Neuronal stem cell (in vitro differentiated cells): ENCODE measurements around the gene TBCC.
A peak's percentile ranks its signal among the peaks of the same experiment; 100 is the strongest.

Experiments
- DNase-seq: peaks from one replicate; pipeline ENCODE4 v3.0.0-alpha.2; 2013; ENCODE audit warnings: low spot score
- H2AFZ ChIP-seq: one replicate; pipeline ENCODE4 v1.6.1; 2013; ENCODE audit warnings: mild to moderate bottlenecking, low read length, inconsistent platforms
- H2AK5ac ChIP-seq: 2 replicates; pipeline ENCODE4 v1.6.1; 2013; ENCODE audit warnings: low read depth, mild to moderate bottlenecking, inconsistent platforms, low read length, moderate library complexity, mixed read lengths
- H2BK120ac ChIP-seq: 2 replicates; pipeline ENCODE4 v1.6.1; 2013; ENCODE audit warnings: low read depth, mild to moderate bottlenecking, inconsistent platforms, low read length, moderate library complexity, mixed read lengths
- H2BK12ac ChIP-seq: one replicate; pipeline ENCODE4 v1.6.1; 2013; ENCODE audit warnings: low read length, inconsistent platforms
- H2BK15ac ChIP-seq: 2 replicates; pipeline ENCODE4 v1.6.1; 2013; ENCODE audit warnings: mild to moderate bottlenecking, low read length, inconsistent platforms, mixed read lengths
- H2BK5ac ChIP-seq: one replicate; pipeline ENCODE4 v1.6.1; 2013; ENCODE audit warnings: inconsistent platforms, mild to moderate bottlenecking, low read length, moderate library complexity
- H3K14ac ChIP-seq: one replicate; pipeline ENCODE4 v1.6.1; 2013; ENCODE audit warnings: low read length, inconsistent platforms
- H3K18ac ChIP-seq: 2 replicates; pipeline ENCODE4 v1.6.1; 2013; ENCODE audit warnings: low read length, inconsistent platforms
- H3K23ac ChIP-seq: 2 replicates; pipeline ENCODE4 v1.6.1; 2013; ENCODE audit warnings: low read depth, mild to moderate bottlenecking, mixed read lengths, low read length, inconsistent platforms; ENCODE audit not compliant: poor library complexity
- H3K27ac ChIP-seq: replicated peaks from 3 replicates; pipeline ENCODE4 v1.5.1; 2013; ENCODE audit warnings: low read length, inconsistent platforms
- H3K27me3 ChIP-seq, 3 experiments: 2 replicates each; pipeline ENCODE4 v1.6.1; 2013; ENCODE audit warnings: low read length in 3 of 3, mild to moderate bottlenecking in 2 of 3, inconsistent platforms in 1 of 3, low read depth in 1 of 3, mixed read lengths in 1 of 3, moderate library complexity in 1 of 3; ENCODE audit not compliant: control insufficient read depth in 3 of 3, insufficient read depth in 3 of 3
- H3K36me3 ChIP-seq, 2 donors: replicated peaks in 1 of 2; 2 replicates each; pipeline ENCODE4 v1.6.1; 2013; ENCODE audit warnings: low read length in 2 of 2; ENCODE audit not compliant: control insufficient read depth in 2 of 2, insufficient read depth in 2 of 2
- H3K4ac ChIP-seq: 2 replicates; pipeline ENCODE4 v1.6.1; 2013; ENCODE audit warnings: inconsistent platforms, mild to moderate bottlenecking, low read length, moderate library complexity
- H3K4me1 ChIP-seq, 2 donors: 1 replicate in 1 of 2; 2 replicates in 1 of 2; pipeline ENCODE4 v1.6.1; 2013; ENCODE audit warnings: low read length in 2 of 2, low read depth in 1 of 2; ENCODE audit not compliant: control insufficient read depth in 2 of 2, insufficient read depth in 1 of 2
- H3K4me2 ChIP-seq: one replicate; pipeline ENCODE4 v1.6.1; 2013; ENCODE audit warnings: mild to moderate bottlenecking, low read length, inconsistent platforms; ENCODE audit not compliant: insufficient read depth, poor library complexity, severe bottlenecking
- H3K4me3 ChIP-seq, 2 donors: 2 replicates each; pipeline ENCODE4 v1.5.1; 2013; ENCODE audit warnings: low read length in 2 of 2, mild to moderate bottlenecking in 2 of 2, inconsistent platforms in 1 of 2, moderate library complexity in 1 of 2
- H3K79me1 ChIP-seq: one replicate; pipeline ENCODE4 v1.6.1; 2013; ENCODE audit warnings: low read depth, mild to moderate bottlenecking, inconsistent platforms, low read length, moderate library complexity
- H3K9ac ChIP-seq: one replicate; pipeline ENCODE4 v1.6.1; 2013; ENCODE audit warnings: mild to moderate bottlenecking, low read depth, low read length, inconsistent platforms; ENCODE audit not compliant: poor library complexity
- H3K9me3 ChIP-seq, 2 donors: replicated peaks in 1 of 2; 2 replicates each; pipeline versions ENCODE3 to v1.6.1; 2013; ENCODE audit warnings: low read length in 2 of 2, mild to moderate bottlenecking in 2 of 2, inconsistent platforms in 1 of 2, low read depth in 1 of 2, mixed read lengths in 1 of 2, moderate library complexity in 1 of 2; ENCODE audit not compliant: control insufficient read depth in 2 of 2, insufficient read depth in 1 of 2
- H4K8ac ChIP-seq: one replicate; pipeline ENCODE4 v1.6.1; 2013; ENCODE audit warnings: low read depth, mild to moderate bottlenecking, inconsistent platforms, low read length, moderate library complexity
- H4K91ac ChIP-seq: one replicate; pipeline ENCODE4 v1.6.1; 2013; ENCODE audit warnings: low read length, low read depth, mild to moderate bottlenecking, inconsistent platforms; ENCODE audit not compliant: poor library complexity
- WGBS, 2 donors: extraction: QIAGEN DNeasy Blood & Tissue Kit; methylation state at CpG; one replicate each; pipeline ENCODE4 v1.1.7; 2013; ENCODE audit warnings: missing lambda C conversion rate in 2 of 2, mixed read lengths in 1 of 2; ENCODE audit not compliant: insufficient read length in 2 of 2, insufficient replicate concordance in 1 of 2; ENCODE audit errors: extremely low coverage in 2 of 2; 5-methylcytosine and 5-hydroxymethylcytosine counted together

The TBCC gene

DNA sequence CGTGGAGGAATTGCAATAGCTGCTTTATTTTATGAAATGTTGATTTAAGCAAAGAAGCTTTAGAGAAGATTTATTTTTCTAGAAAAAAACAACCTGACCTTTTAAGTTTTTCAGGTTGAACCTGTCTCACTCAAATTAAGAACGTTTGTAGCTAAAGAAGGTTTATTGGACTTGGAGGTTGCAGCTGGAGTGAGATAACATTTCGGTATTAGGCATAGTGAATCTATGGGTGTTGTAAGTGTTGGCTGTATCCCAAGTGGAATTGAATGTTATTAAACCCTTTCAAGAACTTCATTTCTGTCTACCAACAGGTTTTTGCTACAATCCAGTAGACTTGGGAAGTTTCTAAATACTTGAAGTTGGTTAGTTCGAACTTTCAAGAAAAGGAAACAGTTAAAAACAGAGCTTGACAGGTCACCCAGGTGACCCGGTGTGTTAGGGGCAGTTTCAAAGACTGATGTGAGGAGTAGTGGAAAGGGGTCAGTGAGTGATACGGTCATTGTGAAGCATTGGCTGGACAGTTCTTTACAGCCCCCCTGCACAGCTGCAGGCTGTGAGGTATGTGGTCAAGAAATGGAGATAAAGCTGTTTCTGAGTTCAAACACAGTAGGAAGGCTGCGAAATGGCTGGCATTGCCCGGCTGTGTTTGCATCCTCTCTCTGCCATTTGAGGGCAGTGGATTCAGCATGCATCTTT is 2.4 kb upstream of the TBCC start:
- WGBS, 2 donors, result no CpG with 5 or more reads among the region's 8 CpGs

DNA sequence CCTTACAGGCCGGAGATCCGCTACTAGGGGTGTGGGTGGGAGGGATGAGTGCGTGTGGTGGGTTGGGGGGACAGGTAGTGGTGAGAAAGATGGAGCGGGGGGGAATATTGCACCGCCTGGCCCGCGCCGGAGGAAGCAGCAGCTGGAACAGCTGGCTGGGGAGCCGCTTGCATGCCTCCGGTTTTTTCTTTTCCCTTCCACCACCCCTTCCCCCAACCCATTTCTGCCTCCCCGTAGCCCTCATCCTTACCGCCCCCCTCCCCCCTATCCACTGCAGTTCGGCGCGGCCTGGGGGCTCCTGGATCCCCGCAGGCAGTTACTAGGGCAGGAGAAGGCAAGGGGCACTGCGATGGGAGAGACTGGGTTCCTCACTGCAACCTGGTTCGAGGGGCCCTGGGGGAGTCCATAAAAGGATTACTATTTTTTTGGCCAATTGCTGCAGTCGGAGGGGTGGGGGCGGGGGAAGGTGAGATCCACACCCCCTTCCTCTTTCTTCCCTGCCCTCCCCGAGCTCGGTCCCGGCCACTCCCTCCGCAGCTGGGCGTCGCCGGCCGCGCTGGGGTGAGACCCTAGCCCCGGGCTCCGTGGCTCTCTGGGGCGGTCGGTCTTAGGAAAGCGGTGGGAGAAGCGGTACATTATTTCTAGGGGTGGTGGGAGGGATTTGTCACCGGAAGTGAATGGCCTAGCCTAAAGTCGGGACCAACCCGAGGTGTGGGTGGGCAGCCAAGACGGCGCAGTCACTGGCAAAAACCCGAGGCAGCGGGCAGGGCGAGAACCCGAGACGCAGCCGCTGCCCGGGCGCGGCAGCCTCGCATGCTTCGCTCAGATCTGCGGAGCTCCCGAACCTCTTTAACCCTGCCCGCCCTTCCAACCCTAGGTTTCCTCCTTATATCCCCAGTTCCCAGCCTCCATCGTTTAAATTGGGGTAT is 824 bp upstream of the TBCC start:
- Histone ChIP-seq H3K4me3 (peak overlapping the region; percentile 81 to 95), H2BK12ac (no peak overlapping the region), H3K9ac (peak overlapping the region; percentile 90), H3K4me1 (peaks cover 3 to 4% of the 10 kb centered on the region in 2 donors), H3K23ac (peak overlapping the region; percentile 98), H3K27me3 (no peaks in the 10 kb centered on the region), H3K4ac (peak overlapping the region; percentile 37), H2AFZ (peak overlapping the region; percentile 94), H3K36me3 (peaks cover 0 to 12% of the 10 kb centered on the region in 2 donors), H3K14ac (no peak overlapping the region), H4K8ac (no peak overlapping the region), H2AK5ac (peak overlapping the region; percentile 81), H2BK120ac (peak overlapping the region; percentile 87), H2BK15ac (no peak overlapping the region), H3K79me1 (peaks cover 9% of the 10 kb centered on the region), H3K27ac (peak overlapping the region; percentile 94), H3K9me3 (no peaks in the 10 kb centered on the region), H3K4me2 (peak overlapping the region; percentile 91), H4K91ac (no peak overlapping the region), H3K18ac (peak overlapping the region; percentile 96), H2BK5ac (peak overlapping the region; percentile 70)
- DNase-seq, result peak; percentile 84
- no CpG with 5 or more reads among the region's 55 CpGs for WGBS, 2 donors

More for the DNA sequence above, 2.4 kb upstream of the TBCC start:
- Histone ChIP-seq H4K91ac (no peak overlapping the region), H3K4me1 (peaks cover 3 to 4% of the 10 kb centered on the region in 2 donors), H2BK15ac (no peak overlapping the region), H3K23ac (no peak overlapping the region), H4K8ac (no peak overlapping the region), H3K4me2 (no peak overlapping the region), H3K14ac (no peak overlapping the region), H3K4me3 (peak overlapping the region in 1 of 2 donors; percentile 95), H2BK12ac (no peak overlapping the region), H3K36me3 (peaks cover 0 to 12% of the 10 kb centered on the region in 2 donors), H3K79me1 (peaks cover 9% of the 10 kb centered on the region), H2BK5ac (no peak overlapping the region), H3K27me3 (no peaks in the 10 kb centered on the region), H2BK120ac (no peak overlapping the region), H3K18ac (no peak overlapping the region), H3K27ac (no peak overlapping the region), H3K9ac (no peak overlapping the region), H3K4ac (no peak overlapping the region), H2AFZ (no peak overlapping the region), H3K9me3 (no peaks in the 10 kb centered on the region), H2AK5ac (no peak overlapping the region)
- no peak for DNase-seq

GRCh38 chr6:42745083-42745639 is 742 bp downstream of the TBCC start:
- Histone ChIP-seq H4K91ac (no peak overlapping the region), H3K23ac (peak overlapping the region; percentile 50), H2BK120ac (peak overlapping the region; percentile 81), H3K27ac (no peak overlapping the region), H2AFZ (peak overlapping the region; percentile 85), H3K79me1 (peaks cover 8% of the 10 kb centered on the region), H3K36me3 (peaks cover 0 to 12% of the 10 kb centered on the region in 2 donors), H4K8ac (no peak overlapping the region), H2BK15ac (peak overlapping the region; percentile 73), H3K18ac (peak overlapping the region; percentile 97), H3K14ac (peak overlapping the region; percentile 44), H3K4me3 (peak overlapping the region; percentile 86 to 95), H2BK12ac (no peak overlapping the region), H3K4ac (no peak overlapping the region), H3K9ac (peak overlapping the region; percentile 93), H3K4me1 (peaks cover 3 to 4% of the 10 kb centered on the region in 2 donors), H2AK5ac (peak overlapping the region; percentile 10), H3K4me2 (peak overlapping the region; percentile 78), H3K27me3 (no peaks in the 10 kb centered on the region), H3K9me3 (no peaks in the 10 kb centered on the region), H2BK5ac (peak overlapping the region; percentile 90)
- WGBS, 2 donors, result no CpG with 5 or more reads among the region's 29 CpGs
- peak; percentile 12 for DNase-seq
